Astrocyte (in vitro differentiated cells and primary cell): ENCODE data around the gene ZFP36L1. TPM values are rescaled to one million over a fixed set of nuclear protein-coding genes. Genes with fewer than 3 reads are reported as not detected.

Experiments
- DNase-seq: peaks from one replicate; pipeline ENCODE4 v3.0.0-alpha.2; 2010; ENCODE audit warnings: low read depth
- FAIRE-seq: peaks from 2 replicates; lab custom pipeline; 2011; peaks lifted over from hg19 to GRCh38; lab: Jason Lieb, UNC
- H2AFZ ChIP-seq: 2 replicates; pipeline ENCODE4 v1.6.0; 2012; ENCODE audit warnings: low read depth, low read length, inconsistent platforms
- H3K27ac ChIP-seq: 2 replicates; pipeline ENCODE4 v1.5.1; 2011; ENCODE audit warnings: low read depth, low read length, inconsistent platforms
- H3K27me3 ChIP-seq: 2 replicates; pipeline ENCODE4 v1.6.0; 2011; ENCODE audit warnings: low read length, inconsistent platforms; ENCODE audit not compliant: insufficient read depth
- H3K36me3 ChIP-seq: 2 replicates; pipeline ENCODE4 v1.5.1; 2011; ENCODE audit warnings: low read length, inconsistent platforms; ENCODE audit not compliant: insufficient read depth
- H3K4me1 ChIP-seq: 2 replicates; pipeline ENCODE4 v1.5.1; 2011; ENCODE audit warnings: low read length, inconsistent platforms; ENCODE audit not compliant: insufficient read depth
- H3K4me2 ChIP-seq: 2 replicates; pipeline ENCODE4 v1.6.0; 2012; ENCODE audit warnings: low read length, inconsistent platforms
- H3K4me3 ChIP-seq: 2 replicates; pipeline ENCODE4 v1.5.1; 2011; ENCODE audit warnings: low read depth, mild to moderate bottlenecking, low read length, inconsistent platforms; ENCODE audit not compliant: insufficient read depth
- H3K79me2 ChIP-seq: 2 replicates; pipeline ENCODE4 v1.6.0; 2012; ENCODE audit warnings: mild to moderate bottlenecking, low read length, inconsistent platforms; ENCODE audit not compliant: insufficient read depth
- H3K9ac ChIP-seq: 2 replicates; pipeline ENCODE4 v1.6.0; 2012; ENCODE audit warnings: mild to moderate bottlenecking, low read length, inconsistent platforms
- H3K9me3 ChIP-seq: 2 replicates; pipeline ENCODE4 v1.5.1; 2012; ENCODE audit warnings: low read depth, mild to moderate bottlenecking, low read length, inconsistent platforms; ENCODE audit not compliant: insufficient read depth
- H4K20me1 ChIP-seq: 2 replicates; pipeline ENCODE4 v1.6.0; 2012; ENCODE audit warnings: low read length, inconsistent platforms; ENCODE audit not compliant: insufficient read depth
- H3K27ac Mint-ChIP-seq: one replicate; pipeline ENCODE4 v1.8.0; 2021; ENCODE audit warnings: mild to moderate bottlenecking, mixed read lengths; ENCODE audit not compliant: unreplicated experiment
- H3K27me3 Mint-ChIP-seq: one replicate; pipeline ENCODE4 v1.8.0; 2021; ENCODE audit warnings: low read depth, mixed read lengths; ENCODE audit not compliant: unreplicated experiment
- H3K36me3 Mint-ChIP-seq: one replicate; pipeline ENCODE4 v1.8.0; 2021; ENCODE audit warnings: low read depth, mixed read lengths; ENCODE audit not compliant: unreplicated experiment
- H3K4me1 Mint-ChIP-seq: one replicate; pipeline ENCODE4 v1.8.0; 2021; ENCODE audit warnings: low read depth, mixed read lengths; ENCODE audit not compliant: unreplicated experiment
- H3K4me3 Mint-ChIP-seq: one replicate; pipeline ENCODE4 v1.8.0; 2021; ENCODE audit warnings: mild to moderate bottlenecking, moderate library complexity, mixed read lengths; ENCODE audit not compliant: unreplicated experiment
- H3K9me3 Mint-ChIP-seq: one replicate; pipeline ENCODE4 v1.8.0; 2021; ENCODE audit warnings: mild to moderate bottlenecking, mixed read lengths; ENCODE audit not compliant: unreplicated experiment
- EZH2 ChIP-seq: IDR thresholded peaks from 2 replicates; pipeline ENCODE4 v1.6.1; 2012; ENCODE audit warnings: mild to moderate bottlenecking, low read length, inconsistent platforms; ENCODE audit not compliant: insufficient read depth
- total RNA-seq: library from RNA; stranded (reverse); gene quantifications from 2 replicates; pipeline ENCODE4 v1.2.1, GENCODE V29; 2021
- TF ChIP-seq, protein P1 (sequence below): IDR thresholded peaks from 2 replicates; pipeline ENCODE4 v1.5.1; 2011; ENCODE audit warnings: low read depth, mild to moderate bottlenecking, inconsistent platforms, low read length, moderate library complexity; ENCODE audit not compliant: insufficient read depth

Gene ZFP36L1
- total RNA-seq, 1 donor from 2014 or later: 219 TPM

DNA sequence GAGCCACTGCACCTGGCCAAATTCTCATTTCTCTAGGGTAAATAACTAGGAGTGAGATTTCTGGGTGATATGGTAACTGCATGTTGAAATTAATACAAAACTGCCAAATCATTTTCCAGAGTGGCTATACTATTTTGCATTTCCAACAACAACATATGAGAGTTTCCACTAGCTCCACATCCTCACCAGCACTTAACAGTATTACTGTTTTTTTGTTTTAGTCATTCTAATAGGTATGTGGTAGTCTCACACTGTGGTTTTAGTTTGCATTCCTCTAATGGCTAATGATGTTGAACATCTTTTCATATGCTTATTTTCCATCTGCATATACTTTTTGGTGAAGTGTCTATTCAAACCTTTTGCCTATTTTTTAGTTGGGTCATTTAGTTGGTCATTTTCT, 5.8 kb upstream of the ZFP36L1 start:
- Mint-ChIP-seq H3K4me3 (no peak overlapping the region), H3K36me3 (peaks cover 3% of the 10 kb centered on the region), H3K4me1 (peaks cover 14% of the 10 kb centered on the region), H3K27ac (peak overlapping the region; percentile 2), H3K27me3 (no peaks in the 10 kb centered on the region), H3K9me3 (peaks cover 5% of the 10 kb centered on the region)
- Histone ChIP-seq H3K27me3 (no peaks in the 10 kb centered on the region), H3K9ac (no peak overlapping the region), H3K79me2 (peaks cover 4% of the 10 kb centered on the region), H3K4me1 (peaks cover 18% of the 10 kb centered on the region), H3K27ac (no peak overlapping the region), H3K9me3 (no peaks in the 10 kb centered on the region), H3K4me2 (no peak overlapping the region), H3K36me3 (no peaks in the 10 kb centered on the region), H2AFZ (no peak overlapping the region), H4K20me1 (no peaks in the 10 kb centered on the region), H3K4me3 (no peak overlapping the region)
- TF ChIP-seq EZH2: no peak
- TF ChIP-seq, protein P1, sequence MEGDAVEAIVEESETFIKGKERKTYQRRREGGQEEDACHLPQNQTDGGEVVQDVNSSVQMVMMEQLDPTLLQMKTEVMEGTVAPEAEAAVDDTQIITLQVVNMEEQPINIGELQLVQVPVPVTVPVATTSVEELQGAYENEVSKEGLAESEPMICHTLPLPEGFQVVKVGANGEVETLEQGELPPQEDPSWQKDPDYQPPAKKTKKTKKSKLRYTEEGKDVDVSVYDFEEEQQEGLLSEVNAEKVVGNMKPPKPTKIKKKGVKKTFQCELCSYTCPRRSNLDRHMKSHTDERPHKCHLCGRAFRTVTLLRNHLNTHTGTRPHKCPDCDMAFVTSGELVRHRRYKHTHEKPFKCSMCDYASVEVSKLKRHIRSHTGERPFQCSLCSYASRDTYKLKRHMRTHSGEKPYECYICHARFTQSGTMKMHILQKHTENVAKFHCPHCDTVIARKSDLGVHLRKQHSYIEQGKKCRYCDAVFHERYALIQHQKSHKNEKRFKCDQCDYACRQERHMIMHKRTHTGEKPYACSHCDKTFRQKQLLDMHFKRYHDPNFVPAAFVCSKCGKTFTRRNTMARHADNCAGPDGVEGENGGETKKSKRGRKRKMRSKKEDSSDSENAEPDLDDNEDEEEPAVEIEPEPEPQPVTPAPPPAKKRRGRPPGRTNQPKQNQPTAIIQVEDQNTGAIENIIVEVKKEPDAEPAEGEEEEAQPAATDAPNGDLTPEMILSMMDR: no peak
- FAIRE-seq: no peak
- no peak for DNase-seq

DNA sequence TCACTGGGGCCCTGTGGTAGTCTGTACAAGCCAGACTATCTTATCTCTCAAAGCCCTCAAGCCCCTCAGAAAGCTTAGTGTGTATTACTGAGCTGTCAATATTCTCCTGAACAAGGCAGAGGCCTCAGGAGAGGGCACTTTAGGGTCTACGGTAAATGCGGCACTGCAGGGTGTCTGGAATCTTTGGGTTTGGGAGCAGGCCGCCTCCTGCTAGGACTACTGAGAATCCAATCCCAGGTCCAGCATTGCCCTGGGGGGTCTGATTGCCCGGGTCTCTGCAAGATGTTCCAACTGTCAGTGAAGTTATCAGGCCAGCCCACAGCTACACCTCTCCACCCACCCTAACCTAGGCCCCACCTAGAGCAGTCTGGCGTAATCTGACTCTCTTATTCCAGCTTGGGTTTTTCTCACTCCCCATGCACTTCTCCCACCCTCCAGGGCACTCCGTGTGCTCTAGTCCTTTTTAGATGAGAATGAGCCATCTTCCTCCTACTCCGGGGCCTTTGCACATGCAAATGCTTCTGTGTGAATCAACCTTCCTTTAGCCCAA, 4.3 kb upstream of the ZFP36L1 start:
- Histone ChIP-seq H3K27ac (no peak overlapping the region), H3K4me3 (no peak overlapping the region), H3K27me3 (no peaks in the 10 kb centered on the region), H3K4me1 (peaks cover 18% of the 10 kb centered on the region), H2AFZ (no peak overlapping the region), H3K4me2 (no peak overlapping the region), H3K9ac (no peak overlapping the region), H4K20me1 (peaks cover 6% of the 10 kb centered on the region), H3K79me2 (peaks cover 12% of the 10 kb centered on the region), H3K36me3 (no peaks in the 10 kb centered on the region), H3K9me3 (no peaks in the 10 kb centered on the region)
- Mint-ChIP-seq H3K9me3 (peaks cover 5% of the 10 kb centered on the region), H3K4me3 (peak overlapping the region; percentile 37), H3K27me3 (no peaks in the 10 kb centered on the region), H3K4me1 (peaks cover 15% of the 10 kb centered on the region), H3K27ac (peak overlapping the region; percentile 94), H3K36me3 (peaks cover 3% of the 10 kb centered on the region)
- TF ChIP-seq, protein P1: no peak
- TF ChIP-seq EZH2: no peak
- DNase-seq: no peak
- FAIRE-seq: no peak

DNA sequence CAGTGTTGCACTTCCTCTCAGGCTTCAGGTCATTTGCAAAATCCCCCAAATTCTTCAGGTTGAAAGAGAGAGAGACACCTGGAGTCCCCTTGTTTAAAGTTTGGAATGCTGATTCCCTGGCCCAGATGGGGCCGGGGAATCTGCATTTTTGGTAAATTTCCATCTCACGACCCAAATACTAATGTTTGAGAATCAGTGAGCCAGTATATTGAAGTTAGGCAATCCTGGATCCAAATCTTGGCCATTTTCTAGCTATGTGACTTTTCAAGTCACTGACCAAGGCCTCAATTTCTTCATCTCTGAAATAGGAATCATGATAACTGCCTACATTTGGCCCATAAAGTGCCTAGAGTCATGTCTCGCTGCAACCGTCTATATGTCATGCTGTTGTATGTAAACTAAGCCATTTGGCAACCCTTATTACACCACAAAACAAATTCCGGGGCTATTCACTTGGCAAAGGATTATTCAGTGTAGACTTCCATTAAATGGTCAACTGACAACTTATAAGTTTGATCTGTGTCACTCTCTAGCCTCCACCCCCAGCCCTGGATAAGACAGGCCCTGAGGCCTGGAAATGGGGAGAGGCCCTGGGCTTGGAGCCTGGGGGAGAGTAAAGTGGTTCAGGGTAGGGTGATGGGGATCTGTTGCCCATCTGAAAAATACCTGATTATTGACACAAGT, 3.7 kb upstream of the ZFP36L1 start:
- Mint-ChIP-seq H3K4me1 (peaks cover 15% of the 10 kb centered on the region), H3K27me3 (no peaks in the 10 kb centered on the region), H3K36me3 (no peaks in the 10 kb centered on the region), H3K27ac (peak overlapping the region; percentile 94), H3K4me3 (peak overlapping the region; percentile 79), H3K9me3 (peaks cover 3% of the 10 kb centered on the region)
- peak overlapping the region; percentile 100 for H3K27ac ChIP-seq
- H3K4me3 ChIP-seq: peak overlapping the region; percentile 60
- DNase-seq (no peak), FAIRE-seq (no peak)
- peak overlapping the region; percentile 99 for H3K9ac ChIP-seq
- H3K36me3 ChIP-seq: no peaks in the 10 kb centered on the region
- no peaks in the 10 kb centered on the region for H3K27me3 ChIP-seq
- peak overlapping the region; percentile 90 for H3K4me2 ChIP-seq
- peaks cover 12% of the 10 kb centered on the region for H4K20me1 ChIP-seq
- H2AFZ ChIP-seq: peak overlapping the region; percentile 13
- peaks cover 18% of the 10 kb centered on the region for H3K4me1 ChIP-seq
- H3K9me3 ChIP-seq: no peaks in the 10 kb centered on the region
- TF ChIP-seq, protein P1: no peak
- peaks cover 18% of the 10 kb centered on the region for H3K79me2 ChIP-seq
